Left renal cortex interstitium (tissue), 4 donors: ENCODE measurements around the gene GSPT1. TPM values are rescaled to one million over a fixed set of nuclear protein-coding genes. Genes with fewer than 3 reads are reported as not detected.
A peak's percentile ranks its signal among the peaks of the same experiment; 100 is the strongest.
"Not testable (repeated sequence)": the region's sequence is repeated elsewhere in the genome, so short reads cannot be mapped to it uniquely, and the experiment has no call there.

Source experiments
- DNase-seq, 4 donors: peaks; one replicate each; pipeline ENCODE4 v3.0.0-alpha.2; 2013; ENCODE audit warnings: low read depth in 4 of 4, low spot score in 2 of 4, missing footprints in 1 of 4
- polyA plus RNA-seq, 4 donors: library from polyadenylated mRNA; unstranded; fragments of 120-200 nt; gene quantifications; one replicate each; pipeline ENCODE4 v1.2.1, GENCODE V29; 2013; ENCODE audit not compliant: insufficient read length in 4 of 4

Gene GSPT1
- polyA plus RNA-seq, 4 donors, result 97.8 to 124 (median 111) TPM

DNA sequence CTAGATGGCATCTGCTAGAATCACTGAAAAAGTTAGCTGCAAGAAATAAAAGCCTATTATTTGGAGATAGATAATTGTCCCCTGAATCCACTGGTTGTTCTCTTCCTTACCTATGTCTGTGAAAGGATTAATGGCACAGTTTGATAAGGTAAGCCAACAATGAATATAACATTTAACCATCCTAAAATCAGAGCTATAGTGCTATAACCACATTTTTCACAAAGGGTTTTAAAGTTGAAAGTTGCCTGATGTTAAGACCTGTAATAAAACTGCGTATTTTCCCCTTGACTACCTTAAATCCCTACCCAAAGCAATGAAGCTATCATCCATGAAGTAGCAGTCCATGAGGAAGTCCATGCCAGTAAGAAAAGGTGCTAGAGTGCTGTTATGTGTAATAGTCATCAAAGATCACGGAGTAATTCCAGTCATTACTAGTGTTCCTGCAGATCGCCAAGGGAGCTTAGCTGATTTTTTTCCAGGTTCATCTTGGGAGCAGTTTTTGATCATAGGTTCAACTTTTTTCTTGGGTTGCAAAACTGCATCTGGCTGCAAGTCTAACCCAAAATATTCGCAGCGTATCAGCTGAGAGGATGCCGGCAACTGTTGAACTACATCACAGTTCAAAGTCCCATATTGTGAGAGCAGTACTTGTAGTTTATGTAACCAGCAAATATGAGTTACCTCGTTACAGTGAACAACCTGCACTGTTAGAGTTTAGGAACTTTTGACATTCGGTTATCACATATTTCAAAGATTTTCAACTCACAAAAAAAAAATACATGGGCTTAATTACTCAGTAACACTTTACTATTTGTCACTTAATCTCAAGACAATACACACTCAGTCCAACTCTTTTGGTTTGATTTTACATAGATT is 46.2 kb downstream of the GSPT1 start:
- DNase-seq, result no peak

DNA sequence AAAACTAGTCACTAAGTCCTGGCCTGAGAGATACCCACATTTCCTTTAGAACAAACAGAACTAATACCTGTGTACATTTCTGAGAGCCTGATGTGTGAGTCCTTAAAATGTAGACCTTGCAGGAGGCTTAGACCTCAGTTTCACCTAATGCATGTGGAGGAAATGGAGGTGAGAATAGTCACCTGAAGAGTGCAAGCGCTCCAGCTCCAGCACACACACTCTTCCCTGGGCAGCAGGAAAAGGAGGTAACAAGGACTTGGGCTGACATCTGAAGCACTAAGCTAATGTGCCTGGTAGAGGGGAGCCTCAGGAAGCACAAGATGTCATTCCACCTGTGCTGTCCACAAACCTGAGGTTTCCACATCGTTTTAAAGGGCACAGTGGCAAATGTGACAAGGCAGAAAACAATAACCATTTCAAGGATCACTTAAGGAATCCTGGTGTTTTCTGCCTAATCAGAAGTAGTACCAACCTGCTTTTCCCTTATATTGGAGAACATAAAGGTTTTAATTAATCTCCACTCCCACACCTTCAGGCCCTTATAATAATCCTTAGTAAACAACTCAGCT is 47.3 kb downstream of the GSPT1 start:
- no peak for DNase-seq

DNA sequence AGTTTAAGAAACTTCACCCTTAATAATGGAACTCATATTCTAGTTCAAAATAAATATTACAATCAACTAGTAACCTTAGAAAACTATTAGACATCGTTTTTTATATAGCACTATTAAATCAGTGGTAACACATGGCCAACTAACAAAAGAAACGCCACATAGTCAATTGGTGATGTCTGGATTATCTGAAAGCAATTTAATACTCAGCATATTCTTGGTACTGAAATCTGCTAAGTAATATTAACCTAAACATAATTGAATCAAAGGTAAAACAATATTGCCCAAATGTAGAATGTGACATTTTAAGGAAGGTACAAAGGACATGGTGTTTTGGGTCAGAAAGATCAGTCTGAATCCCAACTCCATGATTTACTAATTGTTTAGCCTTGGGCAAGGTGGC is 53.3 kb downstream of the GSPT1 start:
- DNase-seq, result no peak

DNA sequence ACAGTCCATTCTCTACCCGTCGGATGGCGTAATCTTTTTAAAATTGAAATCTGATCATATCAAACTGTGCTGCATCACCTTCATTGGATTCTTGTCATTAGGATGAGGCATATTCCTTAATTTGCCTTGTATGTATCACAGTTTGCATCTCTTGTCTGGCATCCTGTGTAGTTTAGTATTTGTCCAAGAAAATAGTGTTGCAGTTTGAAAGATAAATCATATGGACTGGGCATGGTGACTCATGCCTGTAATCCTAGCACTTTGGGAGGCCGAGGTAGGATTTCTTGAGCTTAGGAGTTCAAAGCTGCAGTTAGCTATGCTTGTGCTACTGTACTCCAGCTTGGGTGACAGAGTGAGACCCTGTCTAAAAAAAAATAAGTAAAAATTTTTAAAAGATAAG is 58.6 kb downstream of the GSPT1 start:
- DNase-seq, result no peak

DNA sequence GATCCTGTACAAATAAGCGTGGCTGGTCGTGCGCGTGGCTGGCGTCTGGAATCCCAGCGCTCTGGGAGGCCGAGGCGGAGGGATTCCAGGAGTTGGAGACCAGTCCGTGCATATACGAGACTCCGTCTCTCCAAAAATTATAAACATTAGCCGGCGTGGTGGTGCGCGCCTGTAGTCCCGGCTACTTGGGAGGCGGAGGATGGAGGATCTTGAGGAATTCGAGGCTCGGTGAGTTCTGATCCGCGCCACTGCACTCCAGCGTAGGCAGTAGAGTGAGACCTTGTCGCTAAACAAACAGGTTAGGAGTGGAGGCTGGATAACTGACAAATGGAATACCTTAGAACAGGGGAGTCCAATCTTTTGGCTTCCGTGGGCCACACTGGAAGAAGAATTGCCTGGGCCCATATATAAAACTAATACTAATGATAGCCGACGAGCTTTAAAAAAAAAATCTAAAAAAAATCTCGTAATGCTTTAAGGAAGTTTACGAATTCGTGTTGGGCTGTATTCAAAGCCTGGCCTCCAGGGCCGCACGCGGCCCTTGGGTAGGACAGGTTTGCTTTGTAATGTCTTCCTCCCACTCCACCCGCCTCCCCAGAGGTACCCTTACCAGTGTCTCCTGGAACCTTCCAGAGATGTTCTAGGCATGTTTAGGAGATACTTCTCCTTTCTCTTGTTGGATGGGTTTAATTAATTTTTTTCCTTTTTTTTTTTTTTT is 63.5 kb downstream of the GSPT1 start:
- no peak for DNase-seq

DNA sequence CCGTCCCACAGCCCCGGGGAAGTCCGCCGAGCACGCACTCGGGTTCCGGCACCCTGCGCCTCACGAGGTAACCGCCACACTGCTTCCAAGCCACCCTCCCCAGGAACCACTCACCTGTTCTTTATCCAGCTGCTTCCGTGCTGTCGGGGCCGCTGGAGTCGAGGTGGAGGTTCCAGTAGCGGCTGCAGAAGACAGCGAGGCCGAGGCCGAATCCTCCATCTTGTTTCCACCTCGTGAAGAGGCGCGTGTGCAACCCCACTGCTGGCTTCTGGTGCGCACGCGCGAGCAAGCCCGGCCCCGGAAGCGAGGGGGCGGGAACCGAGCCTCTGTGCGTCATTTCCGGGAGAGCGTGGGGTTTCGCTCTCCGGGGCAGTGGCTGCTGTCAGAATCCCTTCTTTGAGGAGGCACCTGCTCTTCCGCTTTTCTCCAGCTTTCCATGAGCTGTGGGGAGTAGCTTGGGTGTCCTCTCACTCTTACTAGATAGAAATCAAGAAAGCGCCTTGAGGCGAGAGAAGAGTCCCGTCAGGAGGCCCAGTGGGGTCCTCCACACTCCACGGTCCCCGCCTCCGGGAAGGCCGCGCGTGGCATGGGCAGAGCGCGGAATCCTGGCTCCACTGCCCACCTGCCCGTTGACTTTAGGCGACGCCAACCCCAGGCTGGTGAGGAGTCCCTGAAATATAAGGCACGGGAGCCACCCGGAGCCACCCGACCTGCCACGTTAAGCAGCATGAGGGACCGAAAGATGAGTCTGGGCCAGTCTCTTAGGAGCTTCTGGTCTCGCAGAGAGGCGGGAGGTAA is 64.3 kb downstream of the GSPT1 start, which contains the start of gene RSL1D1:
Gene RSL1D1, minus strand, starts transcription at position 249 of the 798 bp plus-strand sequence. Its CDS starts 30 bp downstream, at position 219.
- peak; percentile 87 to 90 (median 90) for DNase-seq

DNA sequence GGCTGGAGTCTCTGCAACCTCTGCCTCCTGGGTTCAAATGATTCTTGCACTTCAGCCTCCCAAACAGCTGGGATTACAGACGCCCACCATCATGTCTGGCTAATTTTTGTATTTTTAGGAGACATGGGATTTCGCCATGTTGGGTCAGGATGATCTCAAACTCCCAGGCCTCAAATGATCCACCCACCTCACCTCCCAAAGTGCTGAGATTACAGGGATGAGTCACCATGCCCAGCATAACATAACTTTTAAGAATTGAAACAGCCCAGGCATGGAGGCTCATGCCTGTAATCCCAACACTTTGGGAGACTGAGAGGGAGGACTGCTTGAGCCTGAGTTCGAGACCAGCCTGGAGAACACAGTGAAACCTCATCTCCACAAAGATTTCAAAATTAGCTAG is 66.9 kb downstream of the GSPT1 start:
- no peak for DNase-seq

DNA sequence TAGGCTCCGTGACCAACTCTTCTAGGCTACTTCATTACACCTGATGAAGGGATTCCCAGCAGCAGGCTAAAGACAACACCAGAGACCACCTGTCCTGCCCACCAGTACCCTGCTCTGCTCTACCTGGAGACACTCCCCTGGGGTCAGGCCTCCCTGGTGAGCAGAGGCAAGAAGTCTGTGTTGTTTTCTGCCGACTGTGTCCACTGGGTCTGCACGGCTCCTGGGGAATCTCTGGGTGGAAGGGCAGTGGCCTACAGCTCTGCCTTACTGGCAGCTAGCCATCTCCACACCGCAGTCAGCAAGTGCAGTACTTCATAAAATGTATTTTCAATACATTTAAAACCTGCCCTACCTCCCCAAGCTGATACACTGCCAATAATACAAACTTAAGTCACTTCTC is 71.3 kb downstream of the GSPT1 start:
- no peak for DNase-seq

DNA sequence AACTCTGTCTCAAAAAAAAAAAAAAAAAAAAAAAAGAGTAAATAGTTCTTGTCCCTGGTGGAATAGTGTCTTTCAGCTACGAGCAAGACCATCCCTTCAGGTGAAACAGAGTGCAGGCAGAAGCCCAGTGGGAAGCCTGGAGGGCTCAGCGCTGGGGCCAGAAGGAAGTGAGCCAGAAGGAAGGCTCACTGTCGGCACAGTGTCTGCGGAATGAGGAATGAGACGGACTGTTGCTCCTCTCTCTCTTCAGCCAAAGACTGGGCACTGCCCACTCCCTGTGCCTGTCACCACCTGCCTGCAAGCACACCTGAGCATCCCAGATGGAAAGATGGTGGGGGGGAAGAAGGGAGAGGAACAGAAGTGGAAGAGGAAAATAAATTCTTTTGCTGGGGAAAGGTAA is 71.9 kb downstream of the GSPT1 start:
- DNase-seq, result no peak

DNA sequence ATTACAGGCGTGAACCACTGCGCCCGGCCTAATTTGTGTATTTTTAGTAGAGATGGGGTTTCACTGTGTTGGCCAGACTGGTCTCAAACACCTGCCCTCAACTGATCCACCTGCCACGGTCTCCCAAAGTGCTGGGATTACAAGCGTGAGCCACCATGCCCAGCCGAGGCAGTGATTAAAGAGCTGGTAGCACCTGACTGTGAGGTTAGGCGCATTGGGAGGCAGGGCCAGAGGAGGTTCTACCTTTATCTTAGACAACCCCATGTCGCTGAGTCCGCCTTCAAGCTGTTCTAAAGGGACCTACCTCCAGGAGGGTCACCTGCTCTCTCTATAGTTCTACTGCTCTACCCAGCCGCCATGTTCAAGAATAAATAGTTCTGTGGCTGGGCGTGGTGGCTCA is 72.5 kb downstream of the GSPT1 start:
- no peak for DNase-seq

DNA sequence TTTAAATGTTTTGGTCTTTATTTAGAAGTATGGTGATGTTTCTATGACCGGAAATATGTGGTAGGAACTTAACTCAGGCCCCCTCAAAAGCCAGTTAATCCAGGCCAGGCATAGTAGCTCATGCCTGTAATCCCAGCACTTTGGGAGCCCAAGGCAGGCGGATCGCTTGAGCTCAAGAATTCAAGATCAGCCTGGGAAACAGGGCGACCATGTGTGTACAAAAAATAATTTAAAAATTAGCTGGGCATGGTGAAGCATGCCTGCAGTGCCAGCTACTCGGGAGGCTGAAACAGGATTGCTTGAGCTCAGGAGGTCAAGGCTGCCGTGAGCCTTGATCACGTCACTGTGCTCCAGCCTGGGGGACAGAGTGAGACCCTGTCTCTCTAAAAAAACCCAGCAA is 74.7 kb downstream of the GSPT1 start:
- DNase-seq, result no peak

DNA sequence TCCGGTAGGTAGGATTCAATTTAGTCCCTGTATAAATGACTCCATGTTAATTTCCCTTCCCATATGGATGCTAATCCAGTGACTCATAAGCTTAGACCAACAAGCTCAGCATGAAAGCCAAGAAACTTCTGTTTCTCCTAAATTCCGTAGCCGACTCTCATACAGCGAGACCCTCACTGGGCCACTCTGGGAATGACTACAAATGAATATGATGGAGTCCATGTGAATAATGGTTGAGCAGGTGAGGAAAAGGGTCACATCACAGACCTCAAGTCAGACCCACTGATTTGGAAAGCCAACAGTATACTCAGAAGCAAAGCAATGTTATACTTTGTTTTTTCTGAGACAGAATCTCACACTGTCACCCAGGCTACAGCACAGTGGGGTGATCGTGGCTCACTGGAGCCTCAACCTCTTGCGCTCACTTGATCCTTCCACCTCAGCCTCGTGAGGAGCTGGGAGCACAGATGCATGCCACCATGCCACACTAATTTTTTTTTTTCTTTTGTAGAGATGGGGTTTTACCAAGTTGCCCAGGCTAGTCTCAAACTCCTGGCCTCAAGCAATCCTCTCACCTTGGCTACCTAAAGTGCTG is 79.0 kb downstream of the GSPT1 start:
- no peak for DNase-seq

DNA sequence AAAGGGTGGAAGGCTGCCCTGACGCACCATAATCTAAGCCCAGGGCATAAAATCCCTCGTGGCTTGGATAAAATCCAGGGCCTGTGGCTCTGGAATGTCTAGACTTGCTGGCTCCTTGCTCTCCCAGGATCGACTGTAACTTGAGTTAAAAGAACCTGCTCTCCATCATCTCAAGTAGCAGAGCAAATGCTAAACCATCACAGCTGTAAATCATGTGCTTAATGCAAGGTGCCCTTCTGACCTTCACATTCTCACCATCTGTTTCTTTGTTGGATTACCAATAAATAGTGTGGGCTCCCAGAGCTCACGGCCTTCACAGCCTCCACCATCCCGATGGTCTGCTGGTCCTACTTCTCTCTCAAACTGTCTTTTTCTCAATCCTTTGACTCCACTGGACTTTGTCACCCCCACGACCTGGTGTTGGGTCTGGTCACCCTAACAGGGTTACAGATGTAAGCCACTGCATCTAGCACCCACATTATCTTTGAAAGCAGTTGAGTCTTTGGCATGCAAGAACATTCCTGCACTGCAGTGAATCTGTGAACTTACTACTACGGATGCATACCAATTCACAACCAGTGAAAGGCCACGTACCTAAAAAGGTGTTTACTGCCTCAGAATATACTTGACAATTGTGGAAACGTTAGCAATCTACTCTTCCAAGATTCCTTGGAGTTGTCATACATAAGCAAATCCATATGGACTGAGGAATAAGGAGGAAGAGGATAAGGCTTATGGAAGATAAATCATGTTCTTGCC is 79.7 kb downstream of the GSPT1 start:
- DNase-seq, result no peak

DNA sequence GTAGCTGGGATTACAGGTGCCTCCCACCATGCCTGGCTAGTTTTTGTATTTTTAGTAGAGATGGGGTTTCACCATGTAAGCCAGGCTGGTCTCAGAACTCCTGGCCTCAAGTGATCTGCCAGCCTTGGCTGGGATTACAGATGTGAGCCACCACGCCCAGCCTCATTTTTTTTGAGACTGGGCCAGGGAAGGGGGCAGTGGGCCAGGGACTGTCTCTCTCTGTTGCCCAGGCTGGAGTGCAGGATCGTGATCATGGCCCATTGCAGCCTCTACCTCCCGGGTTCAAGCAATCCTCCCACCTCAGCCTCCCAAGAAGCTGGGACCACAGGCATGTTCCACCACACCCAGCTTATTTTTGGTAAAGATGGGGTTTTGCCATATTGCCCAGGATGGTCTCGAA is 80.4 kb downstream of the GSPT1 start:
- DNase-seq, result no peak

DNA sequence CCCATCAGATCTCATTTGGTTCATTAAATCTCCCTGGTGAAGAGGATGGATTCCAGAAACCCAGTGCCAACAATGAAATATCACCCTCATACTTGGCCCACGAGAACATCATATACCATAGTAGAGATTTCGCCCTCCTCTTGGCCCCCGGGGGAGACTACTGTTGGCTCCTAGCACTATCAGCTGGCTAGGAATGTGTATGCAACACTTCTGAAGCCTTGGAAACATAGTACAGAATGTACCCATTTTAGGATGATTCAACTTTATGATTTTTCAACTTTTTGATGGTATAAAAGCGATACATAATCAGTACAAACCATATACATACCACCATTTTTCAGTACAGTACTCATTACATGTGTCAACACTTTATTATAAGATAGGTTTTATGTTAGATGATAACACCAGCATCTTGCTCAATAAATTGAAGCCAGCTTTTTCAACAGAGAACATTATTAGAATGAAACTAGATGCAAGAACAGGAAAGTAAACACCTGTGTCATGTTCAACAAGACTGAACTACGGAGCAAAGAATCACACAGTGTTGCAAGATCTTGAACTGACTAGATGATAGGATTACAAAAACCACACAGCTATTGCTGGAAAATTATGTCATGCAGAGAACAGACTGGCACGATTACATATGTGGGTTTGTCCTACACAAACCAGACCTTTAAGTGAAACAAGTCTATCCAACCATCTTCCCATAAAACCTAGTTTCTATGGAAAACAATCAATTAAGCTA is 81.6 kb downstream of the GSPT1 start:
- no peak for DNase-seq

DNA sequence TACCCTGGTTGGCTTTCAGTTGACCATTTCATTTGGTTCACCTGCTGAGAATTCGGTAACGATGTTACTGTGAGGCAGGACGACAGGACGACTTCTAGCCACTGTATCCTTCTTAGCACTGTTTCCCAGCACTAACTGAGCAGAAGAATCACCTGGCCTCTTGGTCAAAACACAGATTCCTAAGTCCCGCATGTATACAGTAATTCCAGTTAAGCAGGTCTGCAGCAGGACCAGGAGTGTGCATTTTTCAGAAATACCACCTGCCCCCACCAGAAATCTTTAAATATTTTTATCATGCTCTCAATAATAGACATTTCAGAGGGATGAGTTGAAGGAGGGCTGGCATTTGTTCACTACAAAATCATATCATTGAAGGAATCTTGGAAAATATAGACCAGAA is 87.1 kb downstream of the GSPT1 start:
- no peak for DNase-seq

DNA sequence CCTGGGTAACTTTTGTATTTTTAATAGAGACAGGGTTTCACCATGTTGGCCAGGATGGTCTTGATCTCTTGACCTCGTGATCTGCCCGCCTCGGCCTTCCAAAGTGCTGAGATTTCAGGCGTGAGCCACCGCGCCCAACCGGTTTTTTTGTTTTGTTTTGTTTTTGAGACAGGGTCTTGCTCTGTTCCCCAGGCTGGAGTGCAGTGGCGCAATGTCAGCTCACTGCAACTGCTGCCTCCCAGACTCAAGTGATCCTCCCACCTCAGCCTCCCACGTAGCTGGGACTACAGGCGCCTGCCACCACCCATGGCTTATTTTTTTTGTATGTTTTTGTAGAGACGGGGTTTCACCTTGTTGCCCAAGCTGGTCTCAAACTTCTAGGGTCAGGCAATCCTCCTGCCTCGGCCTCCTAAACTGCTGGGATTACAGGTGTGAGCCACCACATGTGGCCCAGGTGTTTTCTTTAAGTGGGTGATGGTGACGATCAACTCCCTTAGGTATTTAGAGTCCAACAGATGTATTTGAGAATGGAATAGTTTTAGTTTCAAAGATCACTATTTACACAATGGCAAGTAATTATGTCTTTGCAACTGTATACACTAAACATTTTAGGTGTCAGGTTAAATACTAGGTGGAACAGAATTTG is 90.1 kb downstream of the GSPT1 start:
- DNase-seq, result not testable (repeated sequence)

DNA sequence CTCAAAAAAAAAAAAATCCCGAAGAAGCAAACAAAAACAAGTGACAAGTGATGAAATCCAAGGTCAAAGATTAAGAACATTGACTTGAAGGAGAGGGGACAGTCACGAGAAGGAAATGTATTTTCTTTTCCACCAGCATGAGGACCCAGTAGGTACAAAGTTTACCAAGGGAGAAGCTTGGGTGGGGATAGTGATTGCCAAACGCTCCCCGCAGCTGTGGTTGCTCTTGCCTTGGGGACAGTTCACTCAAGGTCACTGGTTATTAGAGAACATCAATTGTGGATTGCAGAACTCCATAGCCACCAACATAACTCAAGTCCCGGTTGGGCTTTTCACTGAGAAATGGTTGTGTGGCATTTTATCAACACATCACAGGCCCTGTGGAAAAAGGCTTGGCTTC is 91.4 kb downstream of the GSPT1 start:
- DNase-seq, result no peak
